ENCODE measurements around the gene ESD.
A peak's percentile ranks its signal among the peaks of the same experiment; 100 is the strongest.
"Not testable (repeated sequence)": the region's sequence is repeated elsewhere in the genome, so short reads cannot be mapped to it uniquely, and the experiment has no call there.

Gene ESD

GRCh38 chr13:46812301-46812797, 15.4 kb upstream of the ESD start:
- Histone ChIP-seq H3K4me3 (ENCODE audit: low read length) (no peak overlapping the region), H3K36me3 (ENCODE audit: control insufficient read depth, insufficient read depth, low read length) (no peaks in the 10 kb centered on the region), H3K27ac (ENCODE audit: low read depth, low read length) (no peak overlapping the region), H3K4me1 (ENCODE audit: control insufficient read depth, insufficient read depth, low read length) (no peaks in the 10 kb centered on the region), H3K27me3 (ENCODE audit: control insufficient read depth, insufficient read depth, low read length) (no peaks in the 10 kb centered on the region), H3K9ac (ENCODE audit: low read length) (no peak overlapping the region)

- Histone ChIP-seq H3K36me3 (ENCODE audit: control insufficient read depth, insufficient read depth, low read length) (no peaks in the 10 kb centered on the region), H3K27me3 (ENCODE audit: control insufficient read depth, insufficient read depth, low read length) (no peaks in the 10 kb centered on the region), H3K9ac (ENCODE audit: low read length) (no peak overlapping the region), H3K4me3 (ENCODE audit: low read length) (no peak overlapping the region), H3K27ac (ENCODE audit: low read depth, low read length) (no peak overlapping the region), H3K4me1 (ENCODE audit: control insufficient read depth, insufficient read depth, low read length) (no peaks in the 10 kb centered on the region)
These were observed 13.5 kb upstream of the ESD start for GRCh38 chr13:46810440-46810839.

GRCh38 chr13:46804921-46805320, 8.0 kb upstream of the ESD start:
- not testable (repeated sequence) for H3K9ac ChIP-seq (ENCODE audit: low read length); H3K36me3 ChIP-seq (ENCODE audit: control insufficient read depth, insufficient read depth, low read length); H3K4me1 ChIP-seq (ENCODE audit: control insufficient read depth, insufficient read depth, low read length); H3K27ac ChIP-seq (ENCODE audit: low read depth, low read length); H3K4me3 ChIP-seq (ENCODE audit: low read length); H3K27me3 ChIP-seq (ENCODE audit: control insufficient read depth, insufficient read depth, low read length)

- no peaks in the 10 kb centered on the region for H3K27me3 ChIP-seq (ENCODE audit: control insufficient read depth, insufficient read depth, low read length)
- no peak overlapping the region for H3K27ac ChIP-seq (ENCODE audit: low read depth, low read length)
- no peaks in the 10 kb centered on the region for H3K4me1 ChIP-seq (ENCODE audit: control insufficient read depth, insufficient read depth, low read length)
- no peak overlapping the region for H3K9ac ChIP-seq (ENCODE audit: low read length)
- H3K4me3 ChIP-seq (ENCODE audit: low read length), result no peak overlapping the region
- H3K36me3 ChIP-seq (ENCODE audit: control insufficient read depth, insufficient read depth, low read length), result no peaks in the 10 kb centered on the region
These were observed 7.4 kb upstream of the ESD start for GRCh38 chr13:46804391-46804815.

- Histone ChIP-seq H3K36me3 (ENCODE audit: control insufficient read depth, insufficient read depth, low read length) (no peaks in the 10 kb centered on the region), H3K4me1 (ENCODE audit: control insufficient read depth, insufficient read depth, low read length) (no peaks in the 10 kb centered on the region), H3K9ac (ENCODE audit: low read length) (no peak overlapping the region), H3K27ac (ENCODE audit: low read depth, low read length) (no peak overlapping the region), H3K4me3 (ENCODE audit: low read length) (no peak overlapping the region), H3K27me3 (ENCODE audit: control insufficient read depth, insufficient read depth, low read length) (no peaks in the 10 kb centered on the region)
These were observed 6.6 kb upstream of the ESD start for GRCh38 chr13:46803586-46803985.

- Histone ChIP-seq H3K36me3 (ENCODE audit: control insufficient read depth, insufficient read depth, low read length) (no peaks in the 10 kb centered on the region), H3K9ac (ENCODE audit: low read length) (no peak overlapping the region), H3K27ac (ENCODE audit: low read depth, low read length) (no peak overlapping the region), H3K4me3 (ENCODE audit: low read length) (no peak overlapping the region), H3K27me3 (ENCODE audit: control insufficient read depth, insufficient read depth, low read length) (no peaks in the 10 kb centered on the region), H3K4me1 (ENCODE audit: control insufficient read depth, insufficient read depth, low read length) (peaks cover 5% of the 10 kb centered on the region)
These were observed 4.9 kb upstream of the ESD start for GRCh38 chr13:46801858-46802257.

GRCh38 chr13:46799139-46799538, 2.2 kb upstream of the ESD start:
- H3K4me3 ChIP-seq (ENCODE audit: low read length), result no peak overlapping the region

GRCh38 chr13:46797501-46798237, 708 bp upstream of the ESD start:
- Histone ChIP-seq H3K4me3 (ENCODE audit: low read length) (peak overlapping the region; percentile 99), H3K27ac (ENCODE audit: low read depth, low read length) (peak overlapping the region; percentile 96), H3K36me3 (ENCODE audit: control insufficient read depth, insufficient read depth, low read length) (no peaks in the 10 kb centered on the region), H3K9ac (ENCODE audit: low read length) (peak overlapping the region; percentile 78), H3K4me1 (ENCODE audit: control insufficient read depth, insufficient read depth, low read length) (peaks cover 8% of the 10 kb centered on the region), H3K27me3 (ENCODE audit: control insufficient read depth, insufficient read depth, low read length) (no peaks in the 10 kb centered on the region)

More at GRCh38 chr13:46799139-46799538, 2.2 kb upstream of the ESD start:
- Histone ChIP-seq H3K27ac (ENCODE audit: low read depth, low read length) (no peak overlapping the region), H3K27me3 (ENCODE audit: control insufficient read depth, insufficient read depth, low read length) (no peaks in the 10 kb centered on the region), H3K36me3 (ENCODE audit: control insufficient read depth, insufficient read depth, low read length) (no peaks in the 10 kb centered on the region), H3K4me1 (ENCODE audit: control insufficient read depth, insufficient read depth, low read length) (peaks cover 8% of the 10 kb centered on the region), H3K9ac (ENCODE audit: low read length) (no peak overlapping the region)

- peak overlapping the region; percentile 81 for H3K9ac ChIP-seq (ENCODE audit: low read length)
- peak overlapping the region; percentile 99 for H3K4me3 ChIP-seq (ENCODE audit: low read length)
- peaks cover 8% of the 10 kb centered on the region for H3K4me1 ChIP-seq (ENCODE audit: control insufficient read depth, insufficient read depth, low read length)
- peak overlapping the region; percentile 96 for H3K27ac ChIP-seq (ENCODE audit: low read depth, low read length)
- no peaks in the 10 kb centered on the region for H3K36me3 ChIP-seq (ENCODE audit: control insufficient read depth, insufficient read depth, low read length)
- H3K27me3 ChIP-seq (ENCODE audit: control insufficient read depth, insufficient read depth, low read length), result no peaks in the 10 kb centered on the region
These were observed 839 bp downstream of the ESD start for GRCh38 chr13:46796129-46796514.

- H3K27ac ChIP-seq (ENCODE audit: low read depth, low read length), result no peak overlapping the region
- no peaks in the 10 kb centered on the region for H3K27me3 ChIP-seq (ENCODE audit: control insufficient read depth, insufficient read depth, low read length)
- no peak overlapping the region for H3K9ac ChIP-seq (ENCODE audit: low read length)
- peak overlapping the region; percentile 99 for H3K4me3 ChIP-seq (ENCODE audit: low read length)
- no peaks in the 10 kb centered on the region for H3K36me3 ChIP-seq (ENCODE audit: control insufficient read depth, insufficient read depth, low read length)
- peaks cover 8% of the 10 kb centered on the region for H3K4me1 ChIP-seq (ENCODE audit: control insufficient read depth, insufficient read depth, low read length)
These were observed 1.6 kb downstream of the ESD start for GRCh38 chr13:46795321-46795720.

GRCh38 chr13:46783504-46783903, 13.5 kb downstream of the ESD start:
- no peak overlapping the region for H3K27ac ChIP-seq (ENCODE audit: low read depth, low read length)
- H3K4me1 ChIP-seq (ENCODE audit: control insufficient read depth, insufficient read depth, low read length), result peaks cover 2% of the 10 kb centered on the region
- no peak overlapping the region for H3K4me3 ChIP-seq (ENCODE audit: low read length)
- H3K27me3 ChIP-seq (ENCODE audit: control insufficient read depth, insufficient read depth, low read length), result no peaks in the 10 kb centered on the region
- H3K36me3 ChIP-seq (ENCODE audit: control insufficient read depth, insufficient read depth, low read length), result peaks cover 8% of the 10 kb centered on the region
- no peak overlapping the region for H3K9ac ChIP-seq (ENCODE audit: low read length)

- H3K9ac ChIP-seq (ENCODE audit: low read length), result no peak overlapping the region
- H3K36me3 ChIP-seq (ENCODE audit: control insufficient read depth, insufficient read depth, low read length), result peaks cover 8% of the 10 kb centered on the region
- no peaks in the 10 kb centered on the region for H3K27me3 ChIP-seq (ENCODE audit: control insufficient read depth, insufficient read depth, low read length)
- peaks cover 2% of the 10 kb centered on the region for H3K4me1 ChIP-seq (ENCODE audit: control insufficient read depth, insufficient read depth, low read length)
- no peak overlapping the region for H3K27ac ChIP-seq (ENCODE audit: low read depth, low read length)
- H3K4me3 ChIP-seq (ENCODE audit: low read length), result no peak overlapping the region
These were observed 14.3 kb downstream of the ESD start for GRCh38 chr13:46782691-46783090.

GRCh38 chr13:46782066-46782465, 14.9 kb downstream of the ESD start:
- Histone ChIP-seq H3K9ac (ENCODE audit: low read length) (no peak overlapping the region), H3K27me3 (ENCODE audit: control insufficient read depth, insufficient read depth, low read length) (no peaks in the 10 kb centered on the region), H3K36me3 (ENCODE audit: control insufficient read depth, insufficient read depth, low read length) (peaks cover 10% of the 10 kb centered on the region), H3K4me3 (ENCODE audit: low read length) (no peak overlapping the region), H3K27ac (ENCODE audit: low read depth, low read length) (no peak overlapping the region), H3K4me1 (ENCODE audit: control insufficient read depth, insufficient read depth, low read length) (peaks cover 2% of the 10 kb centered on the region)
